GM21576 (cell line): ENCODE data around the gene TP53AIP1.

ENCODE experiments used
- ATAC-seq: cut with Tn5 transposase; IDR thresholded peaks from one replicate; pipeline ENCODE4 v1.9.1; 2021; ENCODE audit warnings: mild to moderate bottlenecking, moderate library complexity; ENCODE audit not compliant: unreplicated experiment

Gene TP53AIP1

DNA sequence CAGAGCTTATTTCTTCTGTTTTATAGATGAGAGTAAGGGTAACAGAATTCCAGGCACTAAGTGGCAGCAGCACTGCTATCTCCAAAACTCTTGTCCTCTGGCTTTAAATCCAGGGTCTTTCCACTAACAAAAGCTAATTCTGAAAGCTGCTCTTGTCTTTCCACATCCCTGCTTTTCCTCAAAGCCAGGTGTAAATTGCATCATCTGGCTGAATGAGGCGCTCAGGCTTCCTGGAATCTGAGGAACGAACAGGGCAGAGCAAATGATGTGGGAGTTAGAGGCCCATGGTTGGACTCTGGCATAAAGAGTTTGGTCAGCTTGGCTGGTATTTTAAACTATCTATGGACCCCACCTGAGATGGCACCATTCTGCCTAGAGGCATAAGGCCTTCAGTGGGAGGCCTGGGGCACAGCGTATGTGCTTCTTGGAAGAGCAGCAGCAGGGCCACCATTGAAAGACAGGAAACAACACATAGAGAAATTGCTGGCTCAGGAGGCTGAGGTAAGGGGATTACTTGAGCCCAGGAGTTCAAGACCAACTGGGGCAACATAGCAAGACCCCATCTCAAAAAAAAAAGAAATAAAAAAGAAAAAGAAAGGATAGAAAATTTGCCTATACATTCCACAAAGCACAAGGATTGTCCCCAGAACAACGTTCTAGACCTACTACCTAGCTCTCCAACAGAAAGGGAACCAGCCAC lies 49.7 kb downstream of the TP53AIP1 start:
- no peak for ATAC-seq

DNA sequence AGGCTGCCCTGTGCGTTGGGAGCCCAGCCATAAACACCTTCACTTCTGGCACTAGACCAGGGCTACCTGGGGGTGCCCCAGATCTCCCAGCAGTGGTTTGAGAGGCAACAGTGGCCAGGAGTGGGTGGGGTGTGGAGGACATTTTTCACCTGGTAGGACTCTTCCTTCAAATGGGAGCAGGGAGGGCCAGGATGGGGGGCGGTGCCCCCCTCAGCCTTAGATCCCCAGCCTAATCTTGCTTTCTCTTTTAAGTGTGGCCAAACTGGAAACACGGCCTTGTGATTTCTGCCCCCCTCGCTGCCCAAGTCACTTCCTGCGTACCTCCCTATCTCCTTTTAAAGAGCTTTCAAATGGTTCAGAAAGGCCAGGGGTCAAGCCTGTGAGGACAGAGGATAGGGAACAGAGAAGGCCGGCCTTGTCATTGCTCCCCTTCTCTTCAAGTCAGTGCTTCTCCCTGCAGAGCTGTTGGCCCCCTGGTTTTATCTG lies 50.7 kb downstream of the TP53AIP1 start:
- ATAC-seq: no peak

DNA sequence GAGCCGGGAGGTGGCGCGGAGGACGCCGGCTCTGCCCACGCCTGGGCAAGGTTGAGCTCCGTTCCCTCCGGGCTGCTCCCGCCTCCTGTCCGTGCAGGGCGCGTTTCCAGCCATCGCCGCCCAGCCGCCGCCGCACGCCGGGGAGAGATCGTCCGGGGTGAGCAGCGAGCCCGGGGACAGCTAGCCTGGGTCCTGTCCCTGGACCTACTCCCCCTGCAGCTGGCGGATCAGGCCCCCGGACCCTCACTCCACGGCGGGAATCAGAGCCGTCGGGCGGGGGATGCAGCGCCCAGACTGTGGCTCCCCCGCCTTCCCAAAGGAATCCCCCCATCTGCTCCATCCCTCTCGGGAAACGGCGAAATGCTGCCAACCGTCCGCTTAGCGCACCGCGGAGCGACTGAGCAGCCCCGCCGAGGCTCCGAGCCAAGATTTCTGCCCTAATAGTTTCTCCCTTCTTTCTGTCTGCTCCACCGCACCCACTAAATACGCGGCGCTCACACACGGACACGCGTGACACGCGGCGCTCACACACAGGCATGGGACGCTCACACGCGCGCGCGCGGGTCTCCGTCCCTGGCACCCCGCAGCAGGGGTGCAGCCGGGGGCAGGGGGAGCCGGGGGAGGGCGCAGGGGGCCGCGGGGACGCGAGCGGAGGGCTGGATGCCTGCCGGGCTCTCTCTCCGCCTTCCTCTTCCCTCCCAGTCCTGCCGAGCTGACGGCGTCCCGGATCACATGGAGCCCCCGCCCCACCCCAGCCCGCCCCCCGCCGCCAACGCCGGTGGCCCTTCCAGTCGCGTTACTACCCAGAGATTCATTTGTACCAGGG lies 51.9 kb downstream of the TP53AIP1 start, which contains the start of gene KCNJ5:
Gene KCNJ5 (plus strand): TSS at position 814 of the 826 bp plus-strand sequence. CDS start 19,918 bp downstream, outside the sequence.
- ATAC-seq: no peak

DNA sequence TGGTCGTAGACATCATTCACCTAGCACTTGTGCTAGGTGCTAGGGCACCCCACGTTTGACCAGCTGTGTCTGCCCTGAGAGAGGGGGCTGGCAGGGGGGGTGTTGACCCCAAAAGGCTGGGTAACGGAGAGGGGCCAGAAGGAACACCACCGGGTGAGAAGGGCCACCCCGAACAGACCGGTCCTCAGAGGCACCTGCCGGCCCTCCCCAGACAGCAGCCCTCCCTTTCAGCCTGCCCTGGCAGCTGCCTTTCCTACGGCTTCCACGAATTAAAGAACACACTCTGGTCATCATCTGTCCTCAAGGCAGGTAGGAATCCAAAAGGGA lies 52.5 kb downstream of the TP53AIP1 start:
- no peak for ATAC-seq

DNA sequence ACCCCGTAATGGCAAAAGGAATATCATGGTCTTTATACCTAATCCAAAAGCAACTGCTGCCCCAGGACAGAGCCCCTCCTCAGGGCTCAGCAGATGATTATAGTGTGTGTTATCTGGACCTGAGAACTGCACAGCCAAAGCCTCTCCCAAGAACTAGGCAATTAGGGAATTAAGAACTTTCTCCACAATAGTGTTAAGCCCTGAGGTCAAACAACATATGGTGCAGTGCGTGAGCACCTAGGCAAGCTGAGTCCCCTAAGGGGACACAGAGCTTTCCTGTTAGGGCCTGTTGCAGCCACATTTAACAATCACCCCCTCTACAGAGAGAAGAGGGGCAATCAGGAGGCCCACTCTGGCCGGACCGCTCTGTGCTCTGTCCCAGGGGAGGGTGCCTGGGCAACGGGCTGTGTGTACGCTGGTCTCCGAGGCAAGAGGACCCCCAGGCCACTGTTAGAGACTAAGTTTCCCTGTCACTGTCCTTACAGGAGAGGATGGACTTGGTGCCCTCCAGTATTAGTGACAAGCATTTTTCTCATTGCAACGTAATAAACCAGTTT lies 52.9 kb downstream of the TP53AIP1 start:
- ATAC-seq: no peak

DNA sequence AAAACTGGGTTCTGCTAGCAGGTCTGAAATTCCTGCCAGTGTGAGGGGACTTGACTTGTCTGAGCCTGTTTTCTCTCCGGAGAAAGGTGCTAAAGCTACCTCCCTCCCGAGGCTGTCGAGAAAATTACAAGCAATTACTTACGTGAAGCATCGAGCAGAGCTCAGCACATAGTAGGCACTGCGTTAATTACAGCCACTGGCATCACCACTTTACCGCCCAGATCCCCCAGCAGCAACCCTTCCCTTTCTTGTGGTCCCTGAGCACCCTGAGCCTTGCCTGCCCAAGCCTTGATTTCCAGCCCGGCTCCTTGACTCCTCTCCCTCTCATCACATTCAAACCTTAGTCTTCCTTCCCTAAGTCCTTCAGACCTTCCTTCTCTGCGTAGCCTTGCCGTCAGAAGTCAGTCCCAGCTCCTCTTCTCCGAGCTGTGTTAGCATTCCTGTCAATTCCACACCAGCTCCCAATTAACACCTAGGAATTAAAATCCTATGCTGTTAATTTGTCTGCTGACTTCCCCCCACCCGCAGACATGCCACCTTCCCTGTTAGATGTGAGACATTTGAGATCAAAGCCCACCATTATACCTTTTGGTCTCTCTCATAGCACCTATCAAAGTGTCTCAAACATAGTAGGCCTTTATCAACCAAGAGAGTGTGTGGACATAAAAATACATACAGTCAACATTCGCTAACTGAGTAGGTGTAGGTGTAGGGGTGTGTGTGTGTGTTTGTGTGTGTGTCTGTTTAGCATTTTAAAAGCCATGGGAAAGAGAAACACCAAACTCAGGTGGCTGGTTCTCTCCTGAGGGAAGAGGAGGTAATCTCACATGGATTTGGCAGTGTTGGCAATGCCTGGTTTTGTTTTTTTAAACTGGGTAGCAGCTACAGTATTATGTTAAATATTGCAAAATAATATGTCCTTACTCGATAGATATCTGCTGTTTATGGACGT lies 54.4 kb downstream of the TP53AIP1 start:
- no peak for ATAC-seq

DNA sequence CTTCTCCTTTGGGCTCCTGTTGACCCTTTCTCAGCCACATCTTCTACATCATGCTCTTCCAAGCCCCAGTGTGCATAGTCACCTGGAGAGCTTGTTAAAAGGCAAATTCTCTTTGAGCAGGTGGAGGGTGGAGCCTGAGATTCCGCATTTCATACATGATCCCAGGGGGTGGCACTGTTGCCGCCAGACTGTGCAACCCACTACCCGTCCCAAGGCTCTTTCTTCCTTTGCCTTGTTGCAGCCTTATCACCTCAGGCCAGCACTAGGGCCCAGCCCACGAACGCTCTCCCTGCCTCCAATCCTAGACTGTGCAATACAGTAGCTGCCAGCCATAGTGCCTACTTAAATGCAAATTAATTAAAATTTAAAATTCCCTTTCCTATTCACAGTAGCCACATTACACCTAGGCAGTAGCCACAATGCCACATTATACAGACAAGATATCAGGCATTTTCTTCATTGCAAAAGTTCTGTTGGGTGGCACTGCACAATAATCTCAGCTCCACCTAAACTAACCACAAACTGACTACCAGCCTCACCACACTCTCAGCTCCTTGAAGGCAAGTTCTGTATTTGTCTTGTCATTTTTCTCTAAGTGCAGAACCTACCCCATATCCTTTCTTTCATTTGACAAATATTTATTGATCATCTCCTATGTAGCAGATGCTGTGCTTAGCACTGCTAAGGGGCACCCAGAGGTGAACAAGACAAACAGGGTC lies 56.1 kb downstream of the TP53AIP1 start:
- ATAC-seq: no peak
